ENCODE measurements around the gene DEFB131B. TPM values are rescaled to one million over a fixed set of nuclear protein-coding genes. Genes with fewer than 3 reads are reported as not detected.
"Not testable (repeated sequence)": the region's sequence is repeated elsewhere in the genome, so short reads cannot be mapped to it uniquely, and the experiment has no call there.

Gene DEFB131B
- total RNA-seq, 1 donor from 2014 or later, result not detected

GRCh38 chr11:71863978-71864627, 14.2 kb upstream of the DEFB131B start:
- H3K36me3 ChIP-seq; H3K27me3 ChIP-seq; H3K4me1 ChIP-seq; intact Hi-C loops (cut with DNase I); H3K4me3 ChIP-seq; H3K9me3 ChIP-seq; DNase-seq (ENCODE audit: low spot score in 2 of 2); H3K27ac ChIP-seq: not testable (repeated sequence)
- peak in 1 of 3 experiments; percentile 41 for TF ChIP-seq CTCF (IDR thresholded peaks at IDR 0.05)

- H3K36me3 ChIP-seq; H3K4me1 ChIP-seq; intact Hi-C loops (cut with DNase I); H3K9me3 ChIP-seq; DNase-seq (ENCODE audit: low spot score in 2 of 2); H3K27ac ChIP-seq; H3K4me3 ChIP-seq; H3K27me3 ChIP-seq: not testable (repeated sequence)
These were observed 11.0 kb upstream of the DEFB131B start for GRCh38 chr11:71867209-71867608.

- H3K4me3 ChIP-seq; H3K9me3 ChIP-seq; intact Hi-C loops (cut with DNase I); H3K4me1 ChIP-seq; DNase-seq (ENCODE audit: low spot score in 2 of 2); H3K27me3 ChIP-seq; H3K36me3 ChIP-seq; H3K27ac ChIP-seq: not testable (repeated sequence)
These were observed 8.3 kb upstream of the DEFB131B start for GRCh38 chr11:71869931-71870330.

GRCh38 chr11:71870661-71871060, 7.6 kb upstream of the DEFB131B start:
- H3K4me1 ChIP-seq; H3K4me3 ChIP-seq; DNase-seq (ENCODE audit: low spot score in 2 of 2); H3K36me3 ChIP-seq; H3K27ac ChIP-seq; intact Hi-C loops (cut with DNase I); H3K27me3 ChIP-seq; H3K9me3 ChIP-seq: not testable (repeated sequence)

- H3K36me3 ChIP-seq; DNase-seq (ENCODE audit: low spot score in 2 of 2); intact Hi-C loops (cut with DNase I); H3K9me3 ChIP-seq; H3K27ac ChIP-seq; H3K4me1 ChIP-seq; H3K4me3 ChIP-seq; H3K27me3 ChIP-seq: not testable (repeated sequence)
These were observed 2.0 kb upstream of the DEFB131B start for GRCh38 chr11:71876262-71876661.

- H3K27ac ChIP-seq; H3K9me3 ChIP-seq; H3K4me1 ChIP-seq; DNase-seq (ENCODE audit: low spot score in 2 of 2); H3K27me3 ChIP-seq; H3K4me3 ChIP-seq; H3K36me3 ChIP-seq; intact Hi-C loops (cut with DNase I): not testable (repeated sequence)
These were observed 7.6 kb downstream of the DEFB131B start for GRCh38 chr11:71885806-71886205.

GRCh38 chr11:71888335-71889010, 10.2 kb downstream of the DEFB131B start:
- H3K36me3 ChIP-seq; intact Hi-C loops (cut with DNase I); H3K4me1 ChIP-seq; H3K27me3 ChIP-seq; H3K9me3 ChIP-seq; H3K27ac ChIP-seq; H3K4me3 ChIP-seq; DNase-seq (ENCODE audit: low spot score in 2 of 2): not testable (repeated sequence)

GRCh38 chr11:71889181-71889872, 11.1 kb downstream of the DEFB131B start:
- H3K27me3 ChIP-seq; H3K36me3 ChIP-seq; intact Hi-C loops (cut with DNase I); H3K4me1 ChIP-seq; H3K27ac ChIP-seq; H3K9me3 ChIP-seq; DNase-seq (ENCODE audit: low spot score in 2 of 2); H3K4me3 ChIP-seq: not testable (repeated sequence)

GRCh38 chr11:71895961-71896360, 17.7 kb downstream of the DEFB131B start:
- intact Hi-C loops (cut with DNase I), result no loop called here
- DNase-seq (ENCODE audit: low spot score in 2 of 2), result no peak
- no peaks in the 10 kb centered on the region for H3K27me3 ChIP-seq
- no peak overlapping the region for H3K4me3 ChIP-seq
- H3K4me1 ChIP-seq, result no peaks in the 10 kb centered on the region
- H3K9me3 ChIP-seq, result no peaks in the 10 kb centered on the region
- peaks cover 0 to 5% of the 10 kb centered on the region in 2 donors for H3K36me3 ChIP-seq
- no peak for TF ChIP-seq CTCF (IDR thresholded peaks at IDR 0.05)
- H3K27ac ChIP-seq, result no peak overlapping the region

- intact Hi-C loops (cut with DNase I); H3K4me3 ChIP-seq; H3K27me3 ChIP-seq; H3K27ac ChIP-seq; H3K9me3 ChIP-seq; DNase-seq (ENCODE audit: low spot score in 2 of 2); H3K4me1 ChIP-seq: not testable (repeated sequence)
- peaks cover 0 to 12% of the 10 kb centered on the region in 2 donors for H3K36me3 ChIP-seq
These were observed 22.9 kb downstream of the DEFB131B start for GRCh38 chr11:71901137-71901536.
